Amniotic epithelial cell (primary cell): Measurements from ENCODE around the gene ZSCAN21.
A peak's percentile ranks its signal among the peaks of the same experiment; 100 is the strongest.

ENCODE experiments used
- DNase-seq: peaks from one replicate; pipeline ENCODE4 v3.0.0-alpha.2; 2010; ENCODE audit warnings: low read depth

ZSCAN21 gene

GRCh38 chr7:100100420-100101015 is 50.9 kb downstream of the ZSCAN21 start:
- DNase-seq, result peak; percentile 98

GRCh38 chr7:100101016-100101862 is 51.7 kb downstream of the ZSCAN21 start, which contains the start of the genes AP4M1 and MCM7:
TSS of gene AP4M1 (plus strand) at chr7:100101643. CDS start at chr7:100101715, 72 bp downstream.
TSS of gene MCM7 (minus strand) at chr7:100101397. CDS start at chr7:100101294, 103 bp downstream.
- peak; percentile 99 for DNase-seq

GRCh38 chr7:100102950-100103840 is 53.6 kb downstream of the ZSCAN21 start:
- peak; percentile 100 for DNase-seq

GRCh38 chr7:100105534-100105933 is 56.0 kb downstream of the ZSCAN21 start:
- DNase-seq, result no peak

- no peak for DNase-seq
These were observed 57.1 kb downstream of the ZSCAN21 start for GRCh38 chr7:100106633-100107032.

GRCh38 chr7:100107125-100107737 is 57.7 kb downstream of the ZSCAN21 start:
- no peak for DNase-seq

GRCh38 chr7:100107890-100108289 is 58.3 kb downstream of the ZSCAN21 start:
- no peak for DNase-seq

- no peak for DNase-seq
These were observed 60.1 kb downstream of the ZSCAN21 start for GRCh38 chr7:100109521-100110163.

GRCh38 chr7:100111156-100111555 is 61.6 kb downstream of the ZSCAN21 start:
- no peak for DNase-seq

- no peak for DNase-seq
These were observed 62.3 kb downstream of the ZSCAN21 start for GRCh38 chr7:100111914-100112313.
